ENCODE data around the gene PRTN3.

DNA sequence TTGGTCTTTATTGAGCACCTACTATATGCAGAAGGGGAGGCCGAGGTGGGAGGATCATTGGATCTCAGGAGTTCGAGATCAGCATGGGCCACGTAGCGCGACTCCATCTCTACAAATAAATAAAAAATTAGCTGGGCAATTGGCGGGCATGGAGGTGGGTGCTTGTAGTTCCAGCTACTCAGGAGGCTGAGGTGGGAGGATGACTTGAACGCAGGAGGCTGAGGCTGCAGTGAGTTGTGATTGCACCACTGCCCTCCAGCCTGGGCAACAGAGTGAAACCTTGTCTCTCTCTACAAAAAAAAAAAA lies 22.5 kb downstream of the PRTN3 start:
- no peak for TF ChIP-seq RFX5 (IDR thresholded peaks at IDR 0.05; ENCODE audit: low read depth, low read length)
- TF ChIP-seq CTCF (conservative IDR thresholded peaks at IDR 0.05; ENCODE audit: low read depth, low read length), result no peak
- no peak for TF ChIP-seq SMC3 (IDR thresholded peaks at IDR 0.05; ENCODE audit: low read depth, low read length)
- no peak for TF ChIP-seq POLR2A (IDR thresholded peaks at IDR 0.05; ENCODE audit: low read depth, low read length)
- no peak for TF ChIP-seq CEBPB (IDR thresholded peaks at IDR 0.05; ENCODE audit: low read depth, low read length)
